ENCODE measurements around the gene GPN1. TPM values are rescaled to one million over a fixed set of nuclear protein-coding genes. Genes with fewer than 3 reads are reported as not detected.

GPN1 gene
- total RNA-seq, 4 donors from 2014 or later = 21.0 to 30.0 (median 25.0) TPM

GRCh38 chr2:27647737-27648136 lies 18.9 kb downstream of the GPN1 start:
- Histone ChIP-seq H3K36me3 (peaks cover 4 to 91% of the 10 kb centered on the region in 2 donors), H3K4me1 (no peaks in the 10 kb centered on the region), H3K4me3 (no peak overlapping the region), H3K27me3 (no peaks in the 10 kb centered on the region), H3K27ac (no peak overlapping the region), H3K9me3 (no peaks in the 10 kb centered on the region)
- DNase-seq = no peak
- no peak for ATAC-seq
- in situ Hi-C loops (cut with MboI; ENCODE audit: low sequenced_read_pairs in 4 of 4) (loop anchor here in 1 of 4 donors (25.0 kb wide), 1 partner anchor 185 kb away; no protein-coding TSS in a partner anchor), intact Hi-C loops (cut with DNase I; ENCODE audit: low total_unique reads) (no loop called here)
- no peak for TF ChIP-seq CTCF (IDR thresholded peaks at IDR 0.05 in 4 of 5, conservative IDR thresholded peaks at IDR 0.05 in 1 of 5)
- no peak for TF ChIP-seq POLR2A (IDR thresholded peaks at IDR 0.05)

GRCh38 chr2:27651056-27651455 lies 22.2 kb downstream of the GPN1 start:
- Histone ChIP-seq H3K27me3 (no peaks in the 10 kb centered on the region), H3K4me3 (no peak overlapping the region), H3K27ac (no peak overlapping the region), H3K4me1 (no peaks in the 10 kb centered on the region), H3K9me3 (no peaks in the 10 kb centered on the region), H3K36me3 (peaks cover 4 to 95% of the 10 kb centered on the region in 2 donors)
- TF ChIP-seq CTCF (IDR thresholded peaks at IDR 0.05 in 4 of 5, conservative IDR thresholded peaks at IDR 0.05 in 1 of 5) (no peak), POLR2A (IDR thresholded peaks at IDR 0.05) (no peak)
- ATAC-seq = no peak
- in situ Hi-C loops (cut with MboI; ENCODE audit: low sequenced_read_pairs in 4 of 4) (no loop called here), intact Hi-C loops (cut with DNase I; ENCODE audit: low total_unique reads) (no loop called here)
- no peak for DNase-seq

- intact Hi-C loops (cut with DNase I; ENCODE audit: low total_unique reads) = no loop called here
- Histone ChIP-seq H3K36me3 (peaks cover 4 to 95% of the 10 kb centered on the region in 2 donors), H3K27ac (no peak overlapping the region), H3K9me3 (no peaks in the 10 kb centered on the region), H3K4me3 (no peak overlapping the region), H3K27me3 (no peaks in the 10 kb centered on the region), H3K4me1 (no peaks in the 10 kb centered on the region)
- ATAC-seq (no peak), DNase-seq (no peak)
- no peak for TF ChIP-seq POLR2A (IDR thresholded peaks at IDR 0.05)
- no peak for TF ChIP-seq CTCF (IDR thresholded peaks at IDR 0.05 in 4 of 5, conservative IDR thresholded peaks at IDR 0.05 in 1 of 5)
- in situ Hi-C loops (cut with MboI; ENCODE audit: low sequenced_read_pairs in 4 of 4) = no loop called here
Measured at GRCh38 chr2:27652341-27652740, 23.5 kb downstream of the GPN1 start.

- Histone ChIP-seq H3K36me3 (peaks cover 3 to 93% of the 10 kb centered on the region in 2 donors), H3K9me3 (no peaks in the 10 kb centered on the region), H3K27me3 (no peaks in the 10 kb centered on the region), H3K27ac (no peak overlapping the region), H3K4me3 (no peak overlapping the region), H3K4me1 (no peaks in the 10 kb centered on the region)
- no peak for TF ChIP-seq POLR2A (IDR thresholded peaks at IDR 0.05)
- no peak for TF ChIP-seq CTCF (IDR thresholded peaks at IDR 0.05 in 4 of 5, conservative IDR thresholded peaks at IDR 0.05 in 1 of 5)
- ATAC-seq = no peak
- DNase-seq = no peak
- in situ Hi-C loops (cut with MboI; ENCODE audit: low sequenced_read_pairs in 4 of 4) = no loop called here
- intact Hi-C loops (cut with DNase I; ENCODE audit: low total_unique reads) = no loop called here
Measured at GRCh38 chr2:27652790-27653189, 23.9 kb downstream of the GPN1 start.

GRCh38 chr2:27653397-27653796 lies 24.5 kb downstream of the GPN1 start:
- ATAC-seq = no peak
- TF ChIP-seq CTCF (IDR thresholded peaks at IDR 0.05 in 4 of 5, conservative IDR thresholded peaks at IDR 0.05 in 1 of 5) (no peak), POLR2A (IDR thresholded peaks at IDR 0.05) (no peak)
- intact Hi-C loops (cut with DNase I; ENCODE audit: low total_unique reads) (no loop called here), in situ Hi-C loops (cut with MboI; ENCODE audit: low sequenced_read_pairs in 4 of 4) (no loop called here)
- Histone ChIP-seq H3K36me3 (peaks cover 0 to 89% of the 10 kb centered on the region in 2 donors), H3K4me1 (peaks cover 0 to 3% of the 10 kb centered on the region in 2 donors), H3K9me3 (no peaks in the 10 kb centered on the region), H3K27me3 (no peaks in the 10 kb centered on the region), H3K27ac (no peak overlapping the region), H3K4me3 (no peak overlapping the region)
- DNase-seq = no peak

Measured in gastrocnemius medialis (tissue), 4 donors.